A549 (cell line): Measurements from ENCODE around the gene NACC2. TPM values are rescaled to one million over a fixed set of nuclear protein-coding genes. Genes with fewer than 3 reads are reported as not detected.

Source experiments
- ATAC-seq, 2 experiments: fragments of 200-7000 bp in 1 of 2; fragments of >200 bp in 1 of 2; cut with Nextera tagmentation in 1 of 2; cut with Tn5 transposase in 1 of 2; 3 replicates each; pipeline versions ENCODE4 v1.8.0 to v1.9.1; 2018 to 2020; ENCODE audit warnings: mild to moderate bottlenecking in 1 of 2, moderate library complexity in 1 of 2
- CTCF ChIA-PET: fragments of 300-600 bp; sonication (Branson Sonifier 250); formaldehyde crosslinking; extraction: SDS; loops from one replicate; lab custom pipeline; 2021; ENCODE audit warnings: antibody characterized with exemption, inconsistent platforms; lab: Yijun Ruan, JAX
- POLR2A ChIA-PET: fragments of 350-600 bp; formaldehyde crosslinking; extraction: SDS; loops from one replicate; lab custom pipeline; 2021; ENCODE audit warnings: antibody characterized with exemption, inconsistent platforms; lab: Yijun Ruan, JAX
- DNase-seq, 2 experiments: peaks; one replicate each; pipeline versions ENCODE4 v3.0.0 to v3.0.0-alpha.2; 2011 to 2016; ENCODE audit warnings: low read depth in 1 of 2, low spot score in 1 of 2
- FAIRE-seq: peaks from 2 replicates; lab custom pipeline; 2011; peaks lifted over from hg19 to GRCh38; lab: Jason Lieb, UNC
- H3K27ac ChIP-seq, 2 experiments: fragments of >200 bp; sonication (Bioruptor Twin); formaldehyde crosslinking; 3 replicates each; pipeline ENCODE4 v1.5.1; 2016 to 2017
- H3K4me1 ChIP-seq: fragments of >200 bp; sonication (Bioruptor Twin); formaldehyde crosslinking; 3 replicates; pipeline ENCODE4 v1.6.1; 2016
- H3K4me2 ChIP-seq: fragments of >200 bp; sonication (Bioruptor Twin); formaldehyde crosslinking; 3 replicates; pipeline ENCODE4 v1.6.1; 2016
- H3K4me3 ChIP-seq: fragments of >200 bp; sonication (Bioruptor Twin); formaldehyde crosslinking; 3 replicates; pipeline ENCODE4 v1.5.1; 2016
- H3K9me3 ChIP-seq: fragments of >200 bp; sonication (Bioruptor Twin); formaldehyde crosslinking; 3 replicates; pipeline ENCODE4 v1.6.1; 2016
- ATOH8 ChIP-seq: fragments of 250-450 bp; sonication (Bioruptor Pico); IDR thresholded peaks from 2 replicates; pipeline ENCODE4 v1.5.0; 2020; ENCODE audit warnings: low read depth, mild to moderate bottlenecking, moderate library complexity
- CBX2 ChIP-seq: fragments of 200-600 bp; sonication (generic); IDR thresholded peaks from 2 replicates; pipeline ENCODE4 v1.6.1; 2016; ENCODE audit warnings: low read depth, mild to moderate bottlenecking, borderline replicate concordance
- CBX8 ChIP-seq: fragments of 200-600 bp; sonication (generic); IDR thresholded peaks from 2 replicates; pipeline ENCODE4 v1.6.1; 2016
- CEBPB ChIP-seq, 2 experiments: fragments of >200 bp in 1 of 2; sonication (Bioruptor Twin) in 1 of 2; formaldehyde crosslinking in 1 of 2; IDR thresholded peaks; 2 replicates each; pipeline ENCODE4 v1.6.1; 2012 to 2016
- CHD2 ChIP-seq: fragments of 150-350 bp; IDR thresholded peaks from 2 replicates; pipeline ENCODE4 v1.6.1; 2014; ENCODE audit warnings: low read length; ENCODE audit not compliant: partially characterized antibody
- CHD4 ChIP-seq: fragments of 200-600 bp; sonication (generic); IDR thresholded peaks from 2 replicates; pipeline ENCODE4 v1.6.1; 2016; ENCODE audit warnings: antibody characterized with exemption, mild to moderate bottlenecking, borderline replicate concordance
- EHF ChIP-seq: fragments of 250-450 bp; sonication (Bioruptor Pico); IDR thresholded peaks from 2 replicates; pipeline ENCODE4 v1.5.0; 2020; ENCODE audit warnings: mild to moderate bottlenecking
- EP300 ChIP-seq, 2 experiments: fragments of >200 bp; sonication (Bioruptor Twin); formaldehyde crosslinking; IDR thresholded peaks; 2 replicates in 1 of 2; 3 replicates in 1 of 2; pipeline ENCODE4 v1.6.1; 2016 to 2017
- FOSB ChIP-seq: fragments of 250-450 bp; sonication (Bioruptor Pico); IDR thresholded peaks from 2 replicates; pipeline ENCODE4 v1.5.0; 2020; ENCODE audit warnings: mild to moderate bottlenecking, moderate library complexity
- FOSL2 ChIP-seq, 2 experiments: fragments of 450-650 bp in 1 of 2; fragments of >200 bp in 1 of 2; sonication (Bioruptor Twin) in 1 of 2; formaldehyde crosslinking; IDR thresholded peaks; 2 replicates each; pipeline versions ENCODE4 v1.5.0 to v1.6.1; 2016 to 2020; ENCODE audit warnings: mild to moderate bottlenecking in 1 of 2, moderate library complexity in 1 of 2
- FOXS1 ChIP-seq: fragments of 250-450 bp; sonication (Bioruptor Pico); IDR thresholded peaks from 2 replicates; pipeline ENCODE4 v1.5.0; 2020; ENCODE audit warnings: mild to moderate bottlenecking, moderate library complexity
- HDAC2 ChIP-seq: fragments of 200-600 bp; sonication (generic); IDR thresholded peaks from 2 replicates; pipeline ENCODE4 v1.6.1; 2016
- HEYL ChIP-seq: fragments of 250-450 bp; sonication (Bioruptor Pico); IDR thresholded peaks from 2 replicates; pipeline ENCODE4 v1.8.0; 2021; ENCODE audit warnings: mild to moderate bottlenecking, moderate library complexity
- HOXB13 ChIP-seq: fragments of 250-450 bp; sonication (Bioruptor Pico); IDR thresholded peaks from 2 replicates; pipeline ENCODE4 v1.5.0; 2020; ENCODE audit warnings: low read depth, mild to moderate bottlenecking, moderate library complexity
- KDM1A ChIP-seq: fragments of 200-600 bp; sonication (generic); IDR thresholded peaks from 2 replicates; pipeline ENCODE4 v1.6.1; 2016; ENCODE audit warnings: low read depth, mild to moderate bottlenecking
- KDM5A ChIP-seq: fragments of 200-600 bp; sonication (generic); IDR thresholded peaks from 2 replicates; pipeline ENCODE4 v1.6.1; 2016; ENCODE audit warnings: antibody characterized with exemption, mild to moderate bottlenecking
- MAFK ChIP-seq: fragments of 450-650 bp; IDR thresholded peaks from 2 replicates; pipeline ENCODE4 v1.6.1; 2014; ENCODE audit not compliant: partially characterized antibody
- NFE2L2 ChIP-seq: fragments of 150-350 bp; conservative IDR thresholded peaks from 2 replicates; pipeline ENCODE4 v1.6.1; 2014; ENCODE audit warnings: low read length
- NR3C1 ChIP-seq: fragments of >200 bp; sonication (Bioruptor Twin); formaldehyde crosslinking; IDR thresholded peaks from 3 replicates; pipeline ENCODE4 v1.6.1; 2017
- PBX3 ChIP-seq: IDR thresholded peaks from 2 replicates; pipeline ENCODE4 v1.6.1; 2012
- PHF8 ChIP-seq: fragments of 200-600 bp; sonication (generic); IDR thresholded peaks from 2 replicates; pipeline ENCODE4 v1.6.1; 2016; ENCODE audit warnings: low read depth, mild to moderate bottlenecking, antibody characterized with exemption, moderate library complexity, borderline replicate concordance
- POLR2A ChIP-seq: IDR thresholded peaks from 2 replicates; pipeline ENCODE4 v1.6.1; 2012; ENCODE audit warnings: mild to moderate bottlenecking, low read length
- POLR2AphosphoS2 ChIP-seq: conservative IDR thresholded peaks from 2 replicates; pipeline ENCODE4 v1.6.1; 2012; ENCODE audit warnings: low read length, improper control_type of control experiment, inconsistent platforms
- RAD21 ChIP-seq, 2 experiments: fragments of >200 bp in 1 of 2; sonication (Bioruptor Twin) in 1 of 2; formaldehyde crosslinking in 1 of 2; IDR thresholded peaks in 1 of 2; conservative IDR thresholded peaks in 1 of 2; 2 replicates in 1 of 2; 3 replicates in 1 of 2; pipeline ENCODE4 v1.6.1; 2012 to 2018; ENCODE audit warnings: inconsistent platforms in 1 of 2
- RARB ChIP-seq: fragments of 250-450 bp; sonication (Bioruptor Pico); IDR thresholded peaks from 2 replicates; pipeline ENCODE4 v1.8.0; 2021; ENCODE audit warnings: mild to moderate bottlenecking, moderate library complexity
- RCOR1 ChIP-seq: fragments of 150-350 bp; IDR thresholded peaks from 2 replicates; pipeline ENCODE4 v1.6.1; 2014; ENCODE audit warnings: antibody characterized with exemption, low read length, low read depth
- RNF2 ChIP-seq: fragments of 200-600 bp; sonication (generic); IDR thresholded peaks from 2 replicates; pipeline ENCODE4 v1.6.1; 2016; ENCODE audit warnings: low read depth, mild to moderate bottlenecking, antibody characterized with exemption, moderate library complexity, borderline replicate concordance
- ZNF302 ChIP-seq: fragments of 250-450 bp; sonication (Bioruptor Pico); IDR thresholded peaks from 2 replicates; pipeline ENCODE4 v1.9.0; 2021; ENCODE audit warnings: inconsistent platforms, mild to moderate bottlenecking, moderate library complexity
- WGBS: methylation state at CpG from one replicate; pipeline ENCODE4 v1.1.6; 2017; ENCODE audit errors: missing lambda C conversion rate; 5-methylcytosine and 5-hydroxymethylcytosine counted together
- polyA plus RNA-seq, 4 experiments: library from polyadenylated mRNA; depleted of rRNA in 3 of 4; stranded (reverse); fragments of >200 nt; fragmentation: RNase III in 1 of 4; extraction: RNeasy Plus Mini Kit Qiagen cat#74134 plus additional on column Dnase treatment in 1 of 4; gene quantifications; 2 replicates in 3 of 4; 3 replicates in 1 of 4; pipeline ENCODE4 v1.2.3, GENCODE V29; 2011 to 2017
- TF ChIP-seq, protein P1 (sequence below): IDR thresholded peaks from 2 replicates; pipeline ENCODE4 v1.6.1; 2012; ENCODE audit warnings: low read depth, borderline replicate concordance

Gene NACC2
- polyA plus RNA-seq, 2 of the 4 experiments (the other 2 are of a cell fraction), result 16.1 to 28.4 TPM

- no peak for FAIRE-seq
- POLR2A ChIA-PET, result no interaction called here
- WGBS, result 84% methylated on average over 13 of the region's 18 CpGs
Observed at GRCh38 chr9:136046554-136046920, 48.6 kb downstream of the NACC2 start.

GRCh38 chr9:136045595-136046553 is 49.2 kb downstream of the NACC2 start:
- TF ChIP-seq CEBPB (IDR thresholded peaks at IDR 0.05) (peak; percentile 46 to 55; a peak in 2 of 4 replicates), KDM5A (no peak)
- ChIA-PET CTCF (interaction anchor here (1.4 to 2.6 kb wide), 3 partner anchors 9 to 78 kb away, joined by 4 to 7 read pairs (median 5); no protein-coding TSS in a partner anchor), POLR2A (no interaction called here)
- no peak overlapping the region for H3K4me2 ChIP-seq
- DNase-seq (no peak), ATAC-seq (no peak), FAIRE-seq (no peak)
- 91% methylated on average over 23 of the region's 44 CpGs for WGBS
- no peak overlapping the region for H3K27ac ChIP-seq
- H3K4me1 ChIP-seq, result peaks cover 37% of the 10 kb centered on the region
- H3K4me3 ChIP-seq, result no peak overlapping the region
- H3K9me3 ChIP-seq, result no peaks in the 10 kb centered on the region

More at GRCh38 chr9:136046554-136046920, 48.6 kb downstream of the NACC2 start:
- no peak for ATAC-seq
- Histone ChIP-seq H3K9me3 (no peaks in the 10 kb centered on the region), H3K4me3 (no peak overlapping the region), H3K4me2 (no peak overlapping the region)
- CTCF ChIA-PET, result interaction anchor here (1.4 to 2.6 kb wide), 3 partner anchors 10 to 75 kb away, joined by 4 to 10 read pairs (median 7); no protein-coding TSS in a partner anchor
- TF ChIP-seq FOSB (no peak), NR3C1 (no peak), EHF (CRISPR knock-in tag) (no peak), FOXS1 (CRISPR knock-in tag) (no peak), ZNF302 (no peak), FOSL2 (IDR thresholded peaks at IDR 0.05) (no peak), FOSL2 (CRISPR knock-in tag; IDR thresholded peaks at IDR 0.05) (no peak), CHD4 (no peak), RNF2 (no peak), POLR2A (no peak), RCOR1 (no peak), KDM5A (no peak), POLR2AphosphoS2 (no peak), EP300 (IDR thresholded peaks at IDR 0.05) (no peak)
- TF ChIP-seq, protein P1, sequence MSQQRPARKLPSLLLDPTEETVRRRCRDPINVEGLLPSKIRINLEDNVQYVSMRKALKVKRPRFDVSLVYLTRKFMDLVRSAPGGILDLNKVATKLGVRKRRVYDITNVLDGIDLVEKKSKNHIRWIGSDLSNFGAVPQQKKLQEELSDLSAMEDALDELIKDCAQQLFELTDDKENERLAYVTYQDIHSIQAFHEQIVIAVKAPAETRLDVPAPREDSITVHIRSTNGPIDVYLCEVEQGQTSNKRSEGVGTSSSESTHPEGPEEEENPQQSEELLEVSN, result no peak
- TF ChIP-seq, all 56 proteins: peak for 0
- Histone ChIP-seq H3K27ac (no peak overlapping the region), H3K4me1 (peaks cover 37% of the 10 kb centered on the region)
- DNase-seq, result no peak

GRCh38 chr9:136044971-136045594 is 50.0 kb downstream of the NACC2 start:
- ChIA-PET POLR2A (no interaction called here), CTCF (interaction anchor here (1.4 to 2.6 kb wide), 2 partner anchors 9 to 77 kb away, joined by 5 to 7 read pairs; no protein-coding TSS in a partner anchor)
- H3K9me3 ChIP-seq, result 0 out of 3 replicates have a peak, but pooled peaks cover 4% of the 10 kb centered on the region
- no peak for TF ChIP-seq ZNF302
- TF ChIP-seq PBX3, result no peak
- no peak for TF ChIP-seq RAD21 (conservative IDR thresholded peaks at IDR 0.05 in 1 of 2, IDR thresholded peaks at IDR 0.05 in 1 of 2)
- no peak for TF ChIP-seq RCOR1
- no peak for TF ChIP-seq NFE2L2
- TF ChIP-seq HOXB13 (CRISPR knock-in tag), result no peak
- no peak for TF ChIP-seq HDAC2
- no peak for TF ChIP-seq POLR2AphosphoS2
- no peak for TF ChIP-seq KDM1A
- TF ChIP-seq CHD2, result no peak
- TF ChIP-seq ATOH8 (CRISPR knock-in tag), result no peak
- no peak for TF ChIP-seq PHF8
- TF ChIP-seq CBX2, result no peak
- TF ChIP-seq HEYL (CRISPR knock-in tag), result no peak
- TF ChIP-seq CBX8, result no peak
- no peak for TF ChIP-seq CHD4
- TF ChIP-seq FOXS1 (CRISPR knock-in tag), result no peak
- no peak for TF ChIP-seq MAFK
- no peak for TF ChIP-seq RARB (CRISPR knock-in tag)
- TF ChIP-seq, all 56 proteins: peak for 0
- 0 out of 6 replicates have a peak overlapping the region, but pooled peaks of 1 of the 2 experiments have one; percentile 7 for H3K27ac ChIP-seq
- H3K4me1 ChIP-seq, result peaks cover 30% of the 10 kb centered on the region
- H3K4me2 ChIP-seq, result no peak overlapping the region
- no peak for DNase-seq
- FAIRE-seq, result no peak
- WGBS, result 76% methylated on average over 8 of the region's 16 CpGs
- ATAC-seq, result peak in 1 of 2 experiments; percentile 12; a peak in 1 of 6 replicates
- no peak overlapping the region for H3K4me3 ChIP-seq
